HG02678 (cell line): ENCODE measurements around the gene NANOS1.
"Not testable (repeated sequence)": the region's sequence is repeated elsewhere in the genome, so short reads cannot be mapped to it uniquely, and the experiment has no call there.

Experiments
- ATAC-seq: cut with Tn5 transposase; IDR thresholded peaks from one replicate; pipeline ENCODE4 v1.9.1; 2021; ENCODE audit warnings: mild to moderate bottlenecking, moderate library complexity; ENCODE audit not compliant: unreplicated experiment

NANOS1 gene

GRCh38 chr10:119006451-119007210 is 22.9 kb upstream of the NANOS1 start:
- ATAC-seq: no peak

GRCh38 chr10:119007211-119007574 is 22.3 kb upstream of the NANOS1 start:
- ATAC-seq: no peak

GRCh38 chr10:119020627-119020946 is 8.9 kb upstream of the NANOS1 start:
- ATAC-seq: no peak

- ATAC-seq: no peak
These were observed 6.5 kb upstream of the NANOS1 start for GRCh38 chr10:119022846-119023552.

- ATAC-seq: no peak
These were observed 6.0 kb upstream of the NANOS1 start for GRCh38 chr10:119023553-119023868.

- no peak for ATAC-seq
These were observed 4.6 kb upstream of the NANOS1 start for GRCh38 chr10:119024882-119025281.

- ATAC-seq: no peak
These were observed 4.2 kb upstream of the NANOS1 start for GRCh38 chr10:119025336-119025735.

- ATAC-seq: no peak
These were observed 3.7 kb upstream of the NANOS1 start for GRCh38 chr10:119025776-119026175.

- no peak for ATAC-seq
These were observed 3.0 kb upstream of the NANOS1 start for GRCh38 chr10:119026301-119027110.

GRCh38 chr10:119028445-119028899 is 1.0 kb upstream of the NANOS1 start:
- ATAC-seq: not testable (repeated sequence)

GRCh38 chr10:119028900-119029612 is 458 bp upstream of the NANOS1 start:
- peak; percentile 72 for ATAC-seq

GRCh38 chr10:119030421-119031250 is 1.1 kb downstream of the NANOS1 start:
- peak; percentile 49 for ATAC-seq

GRCh38 chr10:119031496-119032059 is 2.1 kb downstream of the NANOS1 start:
- ATAC-seq: no peak

- ATAC-seq: no peak
These were observed 9.6 kb downstream of the NANOS1 start for GRCh38 chr10:119039161-119039560.

- no peak for ATAC-seq
These were observed 11.8 kb downstream of the NANOS1 start for GRCh38 chr10:119041326-119041725.

GRCh38 chr10:119042169-119042568 is 12.7 kb downstream of the NANOS1 start:
- no peak for ATAC-seq

GRCh38 chr10:119045561-119045960 is 16.0 kb downstream of the NANOS1 start:
- ATAC-seq: no peak

GRCh38 chr10:119049361-119049760 is 19.8 kb downstream of the NANOS1 start:
- no peak for ATAC-seq

- ATAC-seq: no peak
These were observed 20.3 kb downstream of the NANOS1 start for GRCh38 chr10:119049777-119050176.

GRCh38 chr10:119051775-119052174 is 22.3 kb downstream of the NANOS1 start:
- ATAC-seq: no peak
